A549 treated with GW870086 at 1 μM for 4 hours (cell line): ENCODE results near the gene TBRG4. TPM values are rescaled to one million over a fixed set of nuclear protein-coding genes. Genes with fewer than 3 reads are reported as not detected.

ENCODE experiments used
- total RNA-seq: library from RNA; stranded (reverse); fragments of 200-300 nt; extraction: Qiagen RNA extraction; gene quantifications from 5 replicates; pipeline ENCODE4 v1.2.3, GENCODE V29; 2022; ENCODE audit warnings: low read depth

Gene TBRG4
- total RNA-seq: 106 to 111 TPM (median 110 TPM) in 5 replicates

DNA sequence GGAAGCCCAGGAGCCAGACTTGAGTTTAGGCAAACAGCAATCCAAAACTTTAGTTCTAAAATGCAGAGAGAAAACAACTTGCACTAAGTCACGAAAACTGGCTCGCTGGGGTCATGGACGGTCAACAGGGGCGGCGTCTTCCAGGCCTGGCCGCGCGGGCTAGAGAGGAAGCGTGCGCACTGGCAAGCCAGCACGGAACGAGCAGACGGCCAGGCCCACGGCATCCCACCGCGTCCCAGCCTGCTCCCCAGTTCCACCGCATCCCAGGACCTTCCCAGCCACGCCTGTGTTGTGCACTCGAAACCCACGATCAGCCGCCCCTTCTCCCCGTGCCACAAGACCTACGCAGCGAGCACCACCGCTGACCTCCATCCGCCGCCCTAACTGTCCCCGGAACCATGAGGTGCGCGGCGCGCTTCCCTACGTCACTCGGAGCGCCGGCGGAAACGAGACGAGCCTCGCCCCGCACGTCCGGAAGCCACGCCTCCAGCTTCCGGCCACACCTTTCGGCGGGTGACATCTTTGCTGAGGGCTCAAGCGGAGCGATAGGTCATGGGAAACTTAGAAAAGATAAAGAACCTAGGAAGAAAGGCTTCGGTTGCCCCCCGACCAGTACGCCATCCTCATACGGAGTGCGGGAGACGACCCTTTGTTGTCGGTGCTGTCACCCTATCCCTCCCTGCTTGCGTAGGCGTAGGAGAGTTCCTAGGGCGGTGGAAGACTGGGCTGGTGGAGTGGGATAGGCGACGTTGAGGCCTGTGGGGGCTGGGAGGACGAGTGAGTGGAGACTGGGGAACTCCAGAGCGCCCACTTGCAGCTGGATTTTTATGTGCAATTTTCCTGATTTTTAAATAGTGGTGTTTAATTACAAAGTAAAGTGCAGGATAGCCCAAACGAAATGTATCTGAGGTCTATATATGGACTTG, at the start of gene TBRG4:
TBRG4 (minus strand) TSS at position 400 of the 926 bp plus-strand sequence. CDS start 2,460 bp downstream, outside the sequence.

DNA sequence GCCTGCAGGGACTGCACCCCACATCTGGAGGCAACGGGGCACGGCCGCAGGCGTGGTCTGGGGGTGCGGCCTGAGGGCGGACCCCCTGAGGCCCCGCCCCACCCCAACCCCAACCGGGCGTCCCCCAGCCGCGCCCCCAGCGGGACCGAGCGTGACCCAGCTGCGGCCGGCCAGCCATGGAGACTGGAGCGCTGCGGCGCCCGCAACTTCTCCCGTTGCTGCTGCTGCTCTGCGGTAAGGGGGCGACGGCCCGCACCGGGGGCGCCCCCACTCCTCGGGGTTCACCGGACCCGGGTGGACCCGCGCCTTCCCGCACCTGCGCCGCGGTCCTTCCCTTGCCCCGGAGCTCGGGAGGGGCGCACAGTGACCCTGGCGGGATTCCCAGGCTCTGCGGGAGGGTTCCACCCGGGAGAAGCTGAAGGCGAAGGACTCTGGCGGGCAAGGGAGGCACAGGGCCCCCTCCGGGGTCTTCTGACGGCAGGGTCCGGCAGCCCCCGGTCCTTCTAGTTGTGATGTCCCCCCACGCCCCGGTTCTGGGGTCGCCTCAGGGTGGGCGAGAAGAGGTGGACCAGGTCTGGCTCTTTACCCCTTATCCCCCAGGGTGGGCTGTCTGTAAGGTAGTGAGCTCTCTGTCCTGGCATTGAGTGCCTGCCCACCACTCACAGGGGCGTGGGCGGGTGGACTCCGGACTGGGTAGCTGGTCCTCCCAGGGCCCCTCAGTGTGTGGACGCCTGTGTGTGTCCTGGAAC, 46.3 kb upstream of the TBRG4 start, which contains the start of gene RAMP3:
RAMP3 (plus strand) TSS at position 139 of the 749 bp plus-strand sequence; CDS start at position 177, 38 bp downstream.

DNA sequence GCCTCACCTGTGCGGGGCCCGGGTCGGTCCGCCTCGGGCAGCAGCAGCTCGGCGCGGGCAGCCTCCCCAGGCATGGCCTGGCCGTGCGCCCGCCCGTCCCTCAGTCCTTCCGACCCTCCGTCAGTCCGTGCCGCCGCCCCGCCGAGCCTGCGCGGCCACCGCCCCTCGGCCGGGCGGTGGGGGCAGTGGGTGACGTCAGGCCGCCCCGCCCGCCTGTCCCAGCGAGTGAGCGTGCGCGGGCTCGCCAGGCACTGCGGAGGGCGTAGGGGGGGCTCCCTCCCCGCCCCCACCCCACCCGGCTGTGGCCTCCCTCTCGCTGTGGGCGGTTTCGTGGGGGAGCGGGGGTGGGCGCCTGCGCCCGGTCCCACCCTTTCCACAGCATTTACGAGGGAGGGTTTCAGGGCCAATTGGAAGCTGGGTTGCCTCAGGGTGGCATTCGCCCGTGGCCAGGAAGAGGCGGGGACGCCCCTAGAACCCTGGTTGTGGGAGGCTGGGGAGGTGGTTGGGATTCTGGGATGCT, 22.6 kb downstream of the TBRG4 start, which contains the start of gene NACAD:
NACAD (minus strand) TSS at position 149 of the 520 bp plus-strand sequence; CDS start at position 74, 75 bp downstream.

Other genes with a start within 250 kb of the TBRG4 start
- 10.8 to 14.5 TPM (median 13.0 TPM) in 5 replicates for gene PURB, start 226.2 kb downstream of the TBRG4 start, total RNA-seq
- 0.10 to 0.26 TPM (median 0.17 TPM) in 5 replicates for gene MYO1G, start 132.7 kb downstream of the TBRG4 start, total RNA-seq
- gene CCM2, start 111.5 kb downstream of the TBRG4 start, total RNA-seq: 38.5 to 48.2 TPM (median 46.2 TPM) in 5 replicates
- 0.10 to 0.28 TPM (median 0.23 TPM) in 5 replicates for gene NACAD, start 22.7 kb downstream of the TBRG4 start, total RNA-seq
- gene RAMP3, start 46.1 kb upstream of the TBRG4 start, total RNA-seq: not detected in 5 replicates